Glomerular visceral epithelial cell (primary cell): ENCODE measurements around the gene KLF5.
"Not testable (repeated sequence)": the region's sequence is repeated elsewhere in the genome, so short reads cannot be mapped to it uniquely, and the experiment has no call there.

Source experiments
- DNase-seq: peaks from one replicate; pipeline ENCODE4 v3.0.0-alpha.2; 2016; ENCODE audit errors: extremely low spot score

KLF5 gene

GRCh38 chr13:73088332-73088935 is 29.6 kb downstream of the KLF5 start:
- DNase-seq, result no peak

GRCh38 chr13:73089213-73089612 is 30.4 kb downstream of the KLF5 start:
- DNase-seq, result no peak

- DNase-seq, result peak; percentile 87
These were observed 31.5 kb downstream of the KLF5 start for GRCh38 chr13:73090116-73090822.

- DNase-seq, result no peak
These were observed 32.0 kb downstream of the KLF5 start for GRCh38 chr13:73090823-73091187.

- no peak for DNase-seq
These were observed 34.0 kb downstream of the KLF5 start for GRCh38 chr13:73092829-73093228.

- DNase-seq, result peak; percentile 44
These were observed 37.4 kb downstream of the KLF5 start for GRCh38 chr13:73096173-73096572.

GRCh38 chr13:73096638-73097037 is 37.8 kb downstream of the KLF5 start:
- DNase-seq, result no peak

GRCh38 chr13:73100781-73101180 is 42.0 kb downstream of the KLF5 start:
- not testable (repeated sequence) for DNase-seq

- DNase-seq, result no peak
These were observed 42.7 kb downstream of the KLF5 start for GRCh38 chr13:73101351-73102007.

- DNase-seq, result no peak
These were observed 44.4 kb downstream of the KLF5 start for GRCh38 chr13:73103238-73103637.

GRCh38 chr13:73106513-73107178 is 47.8 kb downstream of the KLF5 start:
- DNase-seq, result no peak

- no peak for DNase-seq
These were observed 48.7 kb downstream of the KLF5 start for GRCh38 chr13:73107481-73107880.

GRCh38 chr13:73107970-73108369 is 49.2 kb downstream of the KLF5 start:
- DNase-seq, result no peak

- no peak for DNase-seq
These were observed 50.6 kb downstream of the KLF5 start for GRCh38 chr13:73109288-73109899.

- DNase-seq, result no peak
These were observed 51.2 kb downstream of the KLF5 start for GRCh38 chr13:73109969-73110368.

GRCh38 chr13:73110814-73111213 is 52.0 kb downstream of the KLF5 start:
- DNase-seq, result no peak

- no peak for DNase-seq
These were observed 52.5 kb downstream of the KLF5 start for GRCh38 chr13:73111331-73111730.

- DNase-seq, result no peak
These were observed 60.8 kb downstream of the KLF5 start for GRCh38 chr13:73119612-73120011.
